GM23338 (cell line): ENCODE results near the gene NCSTN. TPM values are rescaled to one million over a fixed set of nuclear protein-coding genes. Genes with fewer than 3 reads are reported as not detected.
A peak's percentile ranks its signal among the peaks of the same experiment; 100 is the strongest.

Experiments used
- ATAC-seq: fragments of 200-7000 bp; cut with Tn5 transposase; 3 replicates; pipeline ENCODE4 v1.9.1; 2020
- DNase-seq: peaks from one replicate; pipeline ENCODE4 v3.0.0-alpha.2; 2015; ENCODE audit warnings: low spot score
- H2AFZ ChIP-seq: fragments of 200-600 bp; sonication (generic); 2 replicates; pipeline ENCODE4 v1.8.0; 2016; ENCODE audit warnings: antibody characterized with exemption, mild to moderate bottlenecking, moderate library complexity
- H3F3A ChIP-seq: fragments of 200-600 bp; sonication (generic); replicated peaks from 2 replicates; pipeline ENCODE4 v1.8.0; 2017; ENCODE audit warnings: antibody characterized with exemption, mixed run types, low read depth
- H3K27ac ChIP-seq: fragments of 200-600 bp; sonication (generic); 2 replicates; pipeline ENCODE4 v1.6.1; 2016; ENCODE audit warnings: low read depth
- H3K27me3 ChIP-seq: fragments of 200-600 bp; sonication (generic); 2 replicates; pipeline ENCODE4 v1.8.0; 2016; ENCODE audit warnings: mild to moderate bottlenecking, mixed run types, moderate library complexity; ENCODE audit not compliant: insufficient read depth
- H3K36me3 ChIP-seq: fragments of 200-600 bp; sonication (generic); 2 replicates; pipeline ENCODE4 v1.8.0; 2016; ENCODE audit warnings: mild to moderate bottlenecking; ENCODE audit not compliant: insufficient read depth
- H3K4me1 ChIP-seq: fragments of 200-600 bp; sonication (generic); 2 replicates; pipeline ENCODE4 v1.8.0; 2016; ENCODE audit warnings: mild to moderate bottlenecking, moderate library complexity; ENCODE audit not compliant: insufficient read depth
- H3K4me2 ChIP-seq: fragments of 200-600 bp; sonication (generic); 2 replicates; pipeline ENCODE4 v1.7.1; 2017; ENCODE audit warnings: mixed run types
- H3K4me3 ChIP-seq: fragments of 200-600 bp; sonication (generic); 2 replicates; pipeline ENCODE4 v1.6.1; 2016; ENCODE audit warnings: mixed run types
- H3K79me2 ChIP-seq: fragments of 200-600 bp; sonication (generic); replicated peaks from 2 replicates; pipeline ENCODE4 v1.8.0; 2017; ENCODE audit warnings: mild to moderate bottlenecking; ENCODE audit not compliant: insufficient read depth
- H3K9me2 ChIP-seq: fragments of 200-600 bp; sonication (generic); 2 replicates; pipeline ENCODE4 v1.8.0; 2017; ENCODE audit not compliant: insufficient read depth
- H4K20me1 ChIP-seq: fragments of 200-600 bp; sonication (generic); replicated peaks from 2 replicates; pipeline ENCODE4 v1.8.0; 2017; ENCODE audit warnings: mild to moderate bottlenecking; ENCODE audit not compliant: insufficient read depth
- H3K27ac Mint-ChIP-seq: 2 replicates; pipeline ENCODE4 v1.8.0; 2020; ENCODE audit warnings: inconsistent platforms, mild to moderate bottlenecking, moderate library complexity, mixed read lengths
- H3K27me3 Mint-ChIP-seq: 3 replicates; pipeline ENCODE4 v1.8.0; 2022; ENCODE audit warnings: low read depth, mild to moderate bottlenecking, moderate library complexity, mixed read lengths, inconsistent platforms; ENCODE audit not compliant: insufficient read depth, poor library complexity
- H3K36me3 Mint-ChIP-seq: 3 replicates; pipeline ENCODE4 v1.8.0; 2021; ENCODE audit warnings: low read depth, mild to moderate bottlenecking, inconsistent platforms, moderate library complexity, mixed read lengths
- H3K4me1 Mint-ChIP-seq: 3 replicates; pipeline ENCODE4 v1.8.0; 2020; ENCODE audit warnings: mild to moderate bottlenecking, inconsistent platforms, mixed read lengths
- H3K4me3 Mint-ChIP-seq: 3 replicates; pipeline ENCODE4 v1.8.0; 2021; ENCODE audit warnings: moderate library complexity, mild to moderate bottlenecking, inconsistent platforms, mixed read lengths
- H3K9me3 Mint-ChIP-seq: 3 replicates; pipeline ENCODE4 v1.8.0; 2020; ENCODE audit warnings: moderate library complexity, mild to moderate bottlenecking, inconsistent platforms, mixed read lengths
- CREB1 ChIP-seq: fragments of 250-450 bp; sonication (Bioruptor Pico); IDR thresholded peaks from 2 replicates; pipeline ENCODE4 v1.5.0; 2020; ENCODE audit warnings: low read depth, mild to moderate bottlenecking, moderate library complexity
- EZH2 ChIP-seq: fragments of 200-600 bp; sonication (generic); IDR thresholded peaks from one replicate; pipeline ENCODE4 v1.8.0; 2017; ENCODE audit warnings: antibody characterized with exemption, mild to moderate bottlenecking, low read depth; ENCODE audit not compliant: unreplicated experiment
- EZH2phosphoT487 ChIP-seq: fragments of 200-600 bp; sonication (generic); IDR thresholded peaks from one replicate; pipeline ENCODE4 v1.8.1; 2018; ENCODE audit warnings: antibody characterized with exemption; ENCODE audit not compliant: unreplicated experiment
- POLR2AphosphoS5 ChIP-seq: IDR thresholded peaks from 2 replicates; pipeline ENCODE4 v1.6.1; 2016; ENCODE audit warnings: antibody characterized with exemption, low read depth
- STAT1 ChIP-seq: IDR thresholded peaks from one replicate; pipeline ENCODE4 v1.6.1; 2016; ENCODE audit warnings: antibody characterized with exemption; ENCODE audit not compliant: unreplicated experiment
- long read RNA-seq: library from polyadenylated mRNA; unstranded; transcript quantifications from one replicate; pipeline ENCODE4 v2.0.0, GENCODE V29; 2020; ENCODE audit not compliant: unreplicated experiment
- polyA plus RNA-seq: library from polyadenylated mRNA; unstranded; fragments of >200 nt; fragmentation: Nextera tagmentation; extraction: Ambion mirVana; gene quantifications from 2 replicates; pipeline ENCODE4 v1.2.1, GENCODE V29; 2016
- total RNA-seq: library from RNA; depleted of rRNA; stranded (reverse); fragments of >200 nt; shearing (Covaris generic); gene quantifications from 2 replicates; pipeline ENCODE4 v1.2.3, GENCODE V29; 2014; rRNA removed
- TF ChIP-seq, protein P1 (sequence below), 2 experiments: fragments of 200-600 bp in 1 of 2; sonication (generic) in 1 of 2; conservative IDR thresholded peaks; 2 replicates each; pipeline versions ENCODE4 v1.5.1 to v1.6.1; 2016 to 2017; ENCODE audit warnings: antibody characterized with exemption in 2 of 2, low read depth in 2 of 2, mild to moderate bottlenecking in 2 of 2, moderate library complexity in 1 of 2
- TF ChIP-seq, protein P2 (sequence below): IDR thresholded peaks from 2 replicates; pipeline ENCODE4 v1.6.1; 2016; ENCODE audit warnings: antibody characterized with exemption
- TF ChIP-seq, protein P3 (sequence below): fragments of 250-450 bp; sonication (Bioruptor Pico); IDR thresholded peaks from 2 replicates; pipeline ENCODE4 v1.5.0; 2020; ENCODE audit warnings: mild to moderate bottlenecking, moderate library complexity

Gene NCSTN
- 45.9 and 47.5 TPM in 2 replicates for total RNA-seq
- 36.0 and 37.4 TPM in 2 replicates for polyA plus RNA-seq
- long read RNA-seq, transcript NCSTN-201 (17 exons, 2,936 nt): major isoform, 6 of 9 reads
- long read RNA-seq, partial matches to known transcripts: 2 of 9 reads
- long read RNA-seq, other reads (novel, unspliced or antisense): 1 of 9 reads

DNA sequence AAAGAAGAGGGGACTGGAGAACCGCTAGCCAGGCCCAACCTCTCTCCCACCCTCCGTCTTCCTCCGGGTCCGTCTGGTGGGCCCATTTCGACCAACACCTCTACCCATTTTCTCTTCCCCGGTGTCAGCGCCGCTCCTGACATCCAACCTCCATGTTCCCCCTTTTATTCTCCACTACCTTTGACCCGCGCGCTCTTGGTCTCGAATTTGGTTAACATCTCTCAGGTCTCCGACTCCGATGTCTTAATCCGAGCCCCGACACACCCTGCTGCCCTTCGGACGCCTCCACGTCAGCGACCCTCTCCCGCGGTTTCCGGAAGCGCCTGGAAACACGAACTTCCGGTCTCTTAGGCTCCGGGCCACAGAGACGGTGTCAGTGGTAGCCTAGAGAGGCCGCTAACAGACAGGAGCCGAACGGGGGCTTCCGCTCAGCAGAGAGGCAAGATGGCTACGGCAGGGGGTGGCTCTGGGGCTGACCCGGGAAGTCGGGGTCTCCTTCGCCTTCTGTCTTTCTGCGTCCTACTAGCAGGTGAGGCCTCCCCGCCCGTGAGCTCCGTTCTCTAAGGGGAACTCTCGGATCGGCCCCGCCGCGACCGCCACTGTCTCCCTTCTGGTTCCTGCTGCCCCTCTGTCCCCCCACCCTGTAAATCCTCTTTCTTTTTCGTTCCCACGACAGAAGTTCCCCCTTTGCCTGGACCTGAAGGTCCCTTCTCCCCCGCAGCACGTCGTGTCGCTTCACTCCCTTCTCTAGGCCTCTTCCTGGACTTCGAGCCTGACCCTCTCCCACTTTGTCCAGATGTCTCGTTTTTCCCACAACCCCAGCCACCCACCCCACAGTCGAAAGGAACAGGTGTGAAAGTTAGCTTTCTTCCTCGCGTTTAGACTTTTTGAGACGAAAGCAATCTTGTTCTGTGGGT lies at the start of gene NCSTN, which contains the start of gene COPA:
NCSTN (plus strand) TSS at position 431 of the 917 bp plus-strand sequence; CDS start at position 445, 14 bp downstream.
COPA (minus strand) TSS at position 298 of the 917 bp plus-strand sequence; CDS start at position 218, 80 bp downstream.
- Histone ChIP-seq H3K27me3 (no peaks in the 10 kb centered on the region), H3K4me1 (peaks cover 18% of the 10 kb centered on the region), H2AFZ (peak within 1 kb of the TSS; percentile 90), H3K4me2 (peak within 1 kb of the TSS; percentile 91), H3K27ac (peak within 1 kb of the TSS; percentile 86), H3K79me2 (peaks cover 71% of the 10 kb centered on the region), H3K9me2 (no peaks in the 10 kb centered on the region), H4K20me1 (peaks cover 19% of the 10 kb centered on the region), H3K36me3 (peaks cover 23% of the 10 kb centered on the region), H3F3A (peaks cover 2% of the 10 kb centered on the region; the same call in 1 of the 2 replicates), H3K4me3 (peak within 1 kb of the TSS; percentile 95)
- peak; percentile 99 for DNase-seq
- ATAC-seq: peak; percentile 99
- peak within 1 kb of the TSS; percentile 98 for H3K4me3 Mint-ChIP-seq
- peaks cover 14% of the 10 kb centered on the region for H3K4me1 Mint-ChIP-seq
- H3K27ac Mint-ChIP-seq: peak within 1 kb of the TSS; percentile 96
- H3K27me3 Mint-ChIP-seq: peaks cover 2% of the 10 kb centered on the region
- H3K9me3 Mint-ChIP-seq: no peaks in the 10 kb centered on the region
- peaks cover 18% of the 10 kb centered on the region for H3K36me3 Mint-ChIP-seq
- TF ChIP-seq, protein P1, sequence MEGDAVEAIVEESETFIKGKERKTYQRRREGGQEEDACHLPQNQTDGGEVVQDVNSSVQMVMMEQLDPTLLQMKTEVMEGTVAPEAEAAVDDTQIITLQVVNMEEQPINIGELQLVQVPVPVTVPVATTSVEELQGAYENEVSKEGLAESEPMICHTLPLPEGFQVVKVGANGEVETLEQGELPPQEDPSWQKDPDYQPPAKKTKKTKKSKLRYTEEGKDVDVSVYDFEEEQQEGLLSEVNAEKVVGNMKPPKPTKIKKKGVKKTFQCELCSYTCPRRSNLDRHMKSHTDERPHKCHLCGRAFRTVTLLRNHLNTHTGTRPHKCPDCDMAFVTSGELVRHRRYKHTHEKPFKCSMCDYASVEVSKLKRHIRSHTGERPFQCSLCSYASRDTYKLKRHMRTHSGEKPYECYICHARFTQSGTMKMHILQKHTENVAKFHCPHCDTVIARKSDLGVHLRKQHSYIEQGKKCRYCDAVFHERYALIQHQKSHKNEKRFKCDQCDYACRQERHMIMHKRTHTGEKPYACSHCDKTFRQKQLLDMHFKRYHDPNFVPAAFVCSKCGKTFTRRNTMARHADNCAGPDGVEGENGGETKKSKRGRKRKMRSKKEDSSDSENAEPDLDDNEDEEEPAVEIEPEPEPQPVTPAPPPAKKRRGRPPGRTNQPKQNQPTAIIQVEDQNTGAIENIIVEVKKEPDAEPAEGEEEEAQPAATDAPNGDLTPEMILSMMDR (conservative IDR thresholded peaks at IDR 0.05; ENCODE audit: low read depth in 2 of 2): no peak
- TF ChIP-seq CREB1 (CRISPR knock-in tag) (peak; percentile 85), EZH2phosphoT487 (no peak), STAT1 (no peak), EZH2 (no peak), POLR2AphosphoS5 (peak; percentile 88)
- TF ChIP-seq, protein P2, sequence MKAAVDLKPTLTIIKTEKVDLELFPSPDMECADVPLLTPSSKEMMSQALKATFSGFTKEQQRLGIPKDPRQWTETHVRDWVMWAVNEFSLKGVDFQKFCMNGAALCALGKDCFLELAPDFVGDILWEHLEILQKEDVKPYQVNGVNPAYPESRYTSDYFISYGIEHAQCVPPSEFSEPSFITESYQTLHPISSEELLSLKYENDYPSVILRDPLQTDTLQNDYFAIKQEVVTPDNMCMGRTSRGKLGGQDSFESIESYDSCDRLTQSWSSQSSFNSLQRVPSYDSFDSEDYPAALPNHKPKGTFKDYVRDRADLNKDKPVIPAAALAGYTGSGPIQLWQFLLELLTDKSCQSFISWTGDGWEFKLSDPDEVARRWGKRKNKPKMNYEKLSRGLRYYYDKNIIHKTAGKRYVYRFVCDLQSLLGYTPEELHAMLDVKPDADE: peak; percentile 70; the same call in 1 of the 2 replicates
- TF ChIP-seq, protein P3, sequence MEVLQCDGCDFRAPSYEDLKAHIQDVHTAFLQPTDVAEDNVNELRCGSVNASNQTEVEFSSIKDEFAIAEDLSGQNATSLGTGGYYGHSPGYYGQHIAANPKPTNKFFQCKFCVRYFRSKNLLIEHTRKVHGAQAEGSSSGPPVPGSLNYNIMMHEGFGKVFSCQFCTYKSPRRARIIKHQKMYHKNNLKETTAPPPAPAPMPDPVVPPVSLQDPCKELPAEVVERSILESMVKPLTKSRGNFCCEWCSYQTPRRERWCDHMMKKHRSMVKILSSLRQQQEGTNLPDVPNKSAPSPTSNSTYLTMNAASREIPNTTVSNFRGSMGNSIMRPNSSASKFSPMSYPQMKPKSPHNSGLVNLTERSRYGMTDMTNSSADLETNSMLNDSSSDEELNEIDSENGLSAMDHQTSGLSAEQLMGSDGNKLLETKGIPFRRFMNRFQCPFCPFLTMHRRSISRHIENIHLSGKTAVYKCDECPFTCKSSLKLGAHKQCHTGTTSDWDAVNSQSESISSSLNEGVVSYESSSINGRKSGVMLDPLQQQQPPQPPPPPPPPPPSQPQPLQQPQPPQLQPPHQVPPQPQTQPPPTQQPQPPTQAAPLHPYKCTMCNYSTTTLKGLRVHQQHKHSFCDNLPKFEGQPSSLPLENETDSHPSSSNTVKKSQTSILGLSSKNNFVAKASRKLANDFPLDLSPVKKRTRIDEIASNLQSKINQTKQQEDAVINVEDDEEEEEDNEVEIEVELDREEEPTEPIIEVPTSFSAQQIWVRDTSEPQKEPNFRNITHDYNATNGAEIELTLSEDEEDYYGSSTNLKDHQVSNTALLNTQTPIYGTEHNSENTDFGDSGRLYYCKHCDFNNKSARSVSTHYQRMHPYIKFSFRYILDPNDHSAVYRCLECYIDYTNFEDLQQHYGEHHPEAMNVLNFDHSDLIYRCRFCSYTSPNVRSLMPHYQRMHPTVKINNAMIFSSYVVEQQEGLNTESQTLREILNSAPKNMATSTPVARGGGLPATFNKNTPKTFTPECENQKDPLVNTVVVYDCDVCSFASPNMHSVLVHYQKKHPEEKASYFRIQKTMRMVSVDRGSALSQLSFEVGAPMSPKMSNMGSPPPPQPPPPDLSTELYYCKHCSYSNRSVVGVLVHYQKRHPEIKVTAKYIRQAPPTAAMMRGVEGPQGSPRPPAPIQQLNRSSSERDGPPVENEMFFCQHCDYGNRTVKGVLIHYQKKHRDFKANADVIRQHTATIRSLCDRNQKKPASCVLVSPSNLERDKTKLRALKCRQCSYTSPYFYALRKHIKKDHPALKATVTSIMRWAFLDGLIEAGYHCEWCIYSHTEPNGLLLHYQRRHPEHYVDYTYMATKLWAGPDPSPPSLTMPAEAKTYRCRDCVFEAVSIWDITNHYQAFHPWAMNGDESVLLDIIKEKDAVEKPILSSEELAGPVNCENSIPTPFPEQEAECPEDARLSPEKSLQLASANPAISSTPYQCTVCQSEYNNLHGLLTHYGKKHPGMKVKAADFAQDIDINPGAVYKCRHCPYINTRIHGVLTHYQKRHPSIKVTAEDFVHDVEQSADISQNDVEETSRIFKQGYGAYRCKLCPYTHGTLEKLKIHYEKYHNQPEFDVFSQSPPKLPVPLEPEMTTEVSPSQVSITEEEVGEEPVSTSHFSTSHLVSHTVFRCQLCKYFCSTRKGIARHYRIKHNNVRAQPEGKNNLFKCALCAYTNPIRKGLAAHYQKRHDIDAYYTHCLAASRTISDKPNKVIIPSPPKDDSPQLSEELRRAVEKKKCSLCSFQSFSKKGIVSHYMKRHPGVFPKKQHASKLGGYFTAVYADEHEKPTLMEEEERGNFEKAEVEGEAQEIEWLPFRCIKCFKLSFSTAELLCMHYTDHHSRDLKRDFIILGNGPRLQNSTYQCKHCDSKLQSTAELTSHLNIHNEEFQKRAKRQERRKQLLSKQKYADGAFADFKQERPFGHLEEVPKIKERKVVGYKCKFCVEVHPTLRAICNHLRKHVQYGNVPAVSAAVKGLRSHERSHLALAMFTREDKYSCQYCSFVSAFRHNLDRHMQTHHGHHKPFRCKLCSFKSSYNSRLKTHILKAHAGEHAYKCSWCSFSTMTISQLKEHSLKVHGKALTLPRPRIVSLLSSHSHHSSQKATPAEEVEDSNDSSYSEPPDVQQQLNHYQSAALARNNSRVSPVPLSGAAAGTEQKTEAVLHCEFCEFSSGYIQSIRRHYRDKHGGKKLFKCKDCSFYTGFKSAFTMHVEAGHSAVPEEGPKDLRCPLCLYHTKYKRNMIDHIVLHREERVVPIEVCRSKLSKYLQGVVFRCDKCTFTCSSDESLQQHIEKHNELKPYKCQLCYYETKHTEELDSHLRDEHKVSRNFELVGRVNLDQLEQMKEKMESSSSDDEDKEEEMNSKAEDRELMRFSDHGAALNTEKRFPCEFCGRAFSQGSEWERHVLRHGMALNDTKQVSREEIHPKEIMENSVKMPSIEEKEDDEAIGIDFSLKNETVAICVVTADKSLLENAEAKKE (CRISPR knock-in tag): no peak
